Smooth muscle cell (in vitro differentiated cells): ENCODE results near the gene DSG2. TPM values are rescaled to one million over a fixed set of nuclear protein-coding genes. Genes with fewer than 3 reads are reported as not detected.

Source experiments
- DNase-seq: peaks from one replicate; lab custom pipeline; 2025; ENCODE audit not compliant: unreplicated experiment; lab: John Stamatoyannopoulos, UW
- H2AFZ ChIP-seq: fragments of 200-600 bp; sonication (generic); 2 replicates; pipeline ENCODE4 v1.6.0; 2016; ENCODE audit warnings: antibody characterized with exemption, low read depth, mild to moderate bottlenecking
- H3F3A ChIP-seq: fragments of 200-600 bp; sonication (generic); 2 replicates; pipeline ENCODE4 v1.6.0; 2017; ENCODE audit warnings: antibody characterized with exemption, low read depth
- H3K27ac ChIP-seq: fragments of 200-600 bp; sonication (generic); 2 replicates; pipeline ENCODE4 v1.5.1; 2016; ENCODE audit warnings: low read depth, mild to moderate bottlenecking
- H3K27me3 ChIP-seq: fragments of 200-600 bp; sonication (generic); 2 replicates; pipeline ENCODE4 v1.6.1; 2016; ENCODE audit warnings: low read depth, mild to moderate bottlenecking
- H3K36me3 ChIP-seq: fragments of 200-600 bp; sonication (generic); 2 replicates; pipeline ENCODE4 v1.5.1; 2016; ENCODE audit warnings: low read depth
- H3K4me1 ChIP-seq: fragments of 200-600 bp; sonication (generic); 2 replicates; pipeline ENCODE4 v1.5.1; 2016; ENCODE audit warnings: low read depth
- H3K4me2 ChIP-seq: fragments of 200-600 bp; sonication (generic); 2 replicates; pipeline ENCODE4 v1.6.0; 2016; ENCODE audit warnings: mild to moderate bottlenecking
- H3K4me3 ChIP-seq: fragments of 200-600 bp; sonication (generic); 2 replicates; pipeline ENCODE4 v1.5.1; 2016; ENCODE audit warnings: mild to moderate bottlenecking
- H3K79me2 ChIP-seq: fragments of 200-600 bp; sonication (generic); 2 replicates; pipeline ENCODE4 v1.6.0; 2016; ENCODE audit warnings: low read depth, mild to moderate bottlenecking
- H3K9ac ChIP-seq: fragments of 200-600 bp; sonication (generic); 2 replicates; pipeline ENCODE4 v1.6.0; 2016; ENCODE audit warnings: low read depth
- H3K9me3 ChIP-seq: fragments of 200-600 bp; sonication (generic); replicated peaks from 2 replicates; pipeline ENCODE4 v1.5.1; 2016; ENCODE audit warnings: low read depth
- H4K20me1 ChIP-seq: fragments of 200-600 bp; sonication (generic); 2 replicates; pipeline ENCODE4 v1.6.0; 2016; ENCODE audit warnings: low read depth
- WGBS: methylation state at CpG from one replicate; pipeline ENCODE4 v1.1.7; 2016; ENCODE audit warnings: low lambda C conversion rate; 5-methylcytosine and 5-hydroxymethylcytosine counted together
- polyA plus RNA-seq: library from polyadenylated mRNA; unstranded; fragments of >200 nt; fragmentation: Nextera tagmentation; extraction: Ambion mirVana; gene quantifications from 2 replicates; pipeline ENCODE4 v1.2.1, GENCODE V29; 2016
- total RNA-seq: library from RNA; depleted of rRNA; stranded (reverse); fragments of >200 nt; gene quantifications from 2 replicates; pipeline ENCODE4 v1.2.3, GENCODE V29; 2014
- TF ChIP-seq, protein P1 (sequence below): fragments of 200-600 bp; sonication (generic); IDR thresholded peaks from 2 replicates; pipeline ENCODE4 v1.5.1; 2017; ENCODE audit warnings: borderline replicate concordance, mild to moderate bottlenecking, antibody characterized with exemption; ENCODE audit not compliant: insufficient read depth, poor library complexity, severe bottlenecking

The DSG2 gene
- total and polyA plus RNA-seq, 2 experiments from 2014 or later, result 53.9 to 138 TPM

DNA sequence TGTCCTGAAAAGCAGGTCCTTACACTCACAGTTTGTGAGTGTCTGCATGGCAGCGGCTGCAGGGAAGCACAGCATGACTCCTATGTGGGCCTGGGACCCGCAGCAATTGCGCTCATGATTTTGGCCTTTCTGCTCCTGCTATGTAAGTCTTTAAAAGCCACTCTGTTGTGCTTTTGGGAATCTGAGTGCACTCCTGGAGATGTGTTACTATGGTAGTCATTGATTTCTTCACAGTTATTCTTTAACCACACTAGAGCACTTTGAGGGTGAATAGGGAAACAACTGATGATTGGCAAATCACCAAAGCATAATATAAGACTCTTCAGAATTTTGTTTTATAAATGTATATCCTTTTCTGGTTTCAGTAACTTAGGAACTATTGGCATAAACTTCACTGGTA lies 40.9 kb downstream of the DSG2 start:
- H3K27me3 ChIP-seq, result no peaks in the 10 kb centered on the region
- H3F3A ChIP-seq, result no peaks in the 10 kb centered on the region
- no peaks in the 10 kb centered on the region for H3K4me1 ChIP-seq
- DNase-seq, result no peak
- H3K36me3 ChIP-seq, result peaks cover 22% of the 10 kb centered on the region
- H3K27ac ChIP-seq, result no peak overlapping the region
- H3K9me3 ChIP-seq, result no peaks in the 10 kb centered on the region
- no peak overlapping the region for H3K9ac ChIP-seq
- no peak overlapping the region for H3K4me3 ChIP-seq
- no peak overlapping the region for H3K4me2 ChIP-seq
- H3K79me2 ChIP-seq, result no peaks in the 10 kb centered on the region
- H4K20me1 ChIP-seq, result no peaks in the 10 kb centered on the region
- TF ChIP-seq, protein P1, sequence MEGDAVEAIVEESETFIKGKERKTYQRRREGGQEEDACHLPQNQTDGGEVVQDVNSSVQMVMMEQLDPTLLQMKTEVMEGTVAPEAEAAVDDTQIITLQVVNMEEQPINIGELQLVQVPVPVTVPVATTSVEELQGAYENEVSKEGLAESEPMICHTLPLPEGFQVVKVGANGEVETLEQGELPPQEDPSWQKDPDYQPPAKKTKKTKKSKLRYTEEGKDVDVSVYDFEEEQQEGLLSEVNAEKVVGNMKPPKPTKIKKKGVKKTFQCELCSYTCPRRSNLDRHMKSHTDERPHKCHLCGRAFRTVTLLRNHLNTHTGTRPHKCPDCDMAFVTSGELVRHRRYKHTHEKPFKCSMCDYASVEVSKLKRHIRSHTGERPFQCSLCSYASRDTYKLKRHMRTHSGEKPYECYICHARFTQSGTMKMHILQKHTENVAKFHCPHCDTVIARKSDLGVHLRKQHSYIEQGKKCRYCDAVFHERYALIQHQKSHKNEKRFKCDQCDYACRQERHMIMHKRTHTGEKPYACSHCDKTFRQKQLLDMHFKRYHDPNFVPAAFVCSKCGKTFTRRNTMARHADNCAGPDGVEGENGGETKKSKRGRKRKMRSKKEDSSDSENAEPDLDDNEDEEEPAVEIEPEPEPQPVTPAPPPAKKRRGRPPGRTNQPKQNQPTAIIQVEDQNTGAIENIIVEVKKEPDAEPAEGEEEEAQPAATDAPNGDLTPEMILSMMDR, result no peak
- no peak overlapping the region for H2AFZ ChIP-seq
- WGBS, result 100% methylated on average over 3 of the region's 3 CpGs

GRCh38 chr18:31546476-31546875 lies 48.5 kb downstream of the DSG2 start:
- Histone ChIP-seq H4K20me1 (no peaks in the 10 kb centered on the region), H3K36me3 (peaks cover 14% of the 10 kb centered on the region), H3K4me3 (no peak overlapping the region), H3F3A (no peaks in the 10 kb centered on the region), H2AFZ (no peak overlapping the region), H3K27ac (no peak overlapping the region), H3K4me2 (no peak overlapping the region), H3K9me3 (no peaks in the 10 kb centered on the region), H3K9ac (no peak overlapping the region), H3K79me2 (no peaks in the 10 kb centered on the region), H3K27me3 (no peaks in the 10 kb centered on the region), H3K4me1 (no peaks in the 10 kb centered on the region)
- TF ChIP-seq, protein P1, result no peak
- 48% methylated on average over 2 of the region's 2 CpGs for WGBS
- DNase-seq, result no peak

- H3K4me1 ChIP-seq, result no peaks in the 10 kb centered on the region
- no peaks in the 10 kb centered on the region for H3K79me2 ChIP-seq
- H3F3A ChIP-seq, result no peaks in the 10 kb centered on the region
- DNase-seq, result no peak
- no peaks in the 10 kb centered on the region for H3K27me3 ChIP-seq
- no peaks in the 10 kb centered on the region for H3K36me3 ChIP-seq
- TF ChIP-seq, protein P1, result no peak
- H3K9me3 ChIP-seq, result no peaks in the 10 kb centered on the region
- H3K27ac ChIP-seq, result no peak overlapping the region
- no peak overlapping the region for H2AFZ ChIP-seq
- no peaks in the 10 kb centered on the region for H4K20me1 ChIP-seq
- H3K9ac ChIP-seq, result no peak overlapping the region
- H3K4me2 ChIP-seq, result no peak overlapping the region
- 100% methylated on average over 2 of the region's 2 CpGs for WGBS
- no peak overlapping the region for H3K4me3 ChIP-seq
Measured at GRCh38 chr18:31548853-31549252, 50.9 kb downstream of the DSG2 start.

DNA sequence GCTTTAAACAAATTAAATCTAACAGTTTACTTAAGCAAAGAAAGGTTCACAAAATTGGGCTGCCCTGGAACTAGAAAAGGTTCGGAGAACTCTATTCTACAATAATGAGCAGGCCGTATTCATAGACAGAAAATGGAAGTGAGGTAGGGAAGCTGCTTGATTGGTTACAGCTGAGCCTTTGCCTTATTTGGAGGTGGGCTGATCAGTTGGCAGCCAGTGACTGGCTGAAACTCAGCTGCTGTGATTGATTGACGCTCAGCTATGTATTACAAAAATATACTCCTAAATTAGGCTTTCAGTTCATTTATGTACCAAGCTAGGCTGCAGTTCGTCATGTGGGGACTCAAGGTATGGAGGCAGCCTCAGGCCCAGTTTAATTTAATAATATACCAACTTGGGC lies 51.4 kb downstream of the DSG2 start:
- H3F3A ChIP-seq, result no peaks in the 10 kb centered on the region
- H3K27me3 ChIP-seq, result no peaks in the 10 kb centered on the region
- no peaks in the 10 kb centered on the region for H4K20me1 ChIP-seq
- H3K27ac ChIP-seq, result no peak overlapping the region
- no peaks in the 10 kb centered on the region for H3K36me3 ChIP-seq
- H3K4me1 ChIP-seq, result no peaks in the 10 kb centered on the region
- no peaks in the 10 kb centered on the region for H3K79me2 ChIP-seq
- no peak overlapping the region for H3K4me3 ChIP-seq
- no peak overlapping the region for H2AFZ ChIP-seq
- TF ChIP-seq, protein P1, result no peak
- H3K9me3 ChIP-seq, result no peaks in the 10 kb centered on the region
- H3K9ac ChIP-seq, result no peak overlapping the region
- no peak overlapping the region for H3K4me2 ChIP-seq
- 95% methylated on average over 4 of the region's 4 CpGs for WGBS
- no peak for DNase-seq
